Tibial artery (tissue), 4 donors: ENCODE results near the gene COL4A4.

Source experiments
- DNase-seq, 2 donors: peaks; one replicate each; pipeline ENCODE4 v3.0.0-alpha.2; 2019
- H3K27ac ChIP-seq, 2 donors: fragments of 200-600 bp; sonication (generic) in 1 of 2; 1 replicate in 1 of 2; 2 replicates in 1 of 2; pipeline ENCODE4 v1.5.1; 2018 to 2019; ENCODE audit warnings: mild to moderate bottlenecking in 1 of 2
- H3K27me3 ChIP-seq, 2 donors: fragments of 200-600 bp; sonication (generic) in 1 of 2; one replicate each; pipeline versions ENCODE4 v1.5.1 to v1.6.0; 2016 to 2019
- H3K36me3 ChIP-seq, 3 donors: fragments of 200-600 bp; sonication (generic) in 2 of 3; one replicate each; pipeline ENCODE4 v1.5.1; 2016 to 2019; ENCODE audit warnings: mild to moderate bottlenecking in 2 of 3
- H3K4me1 ChIP-seq, 4 donors: fragments of 200-600 bp; sonication (generic) in 2 of 4; 1 replicate in 3 of 4; 2 replicates in 1 of 4; pipeline ENCODE4 v1.5.1; 2016 to 2019
- H3K4me3 ChIP-seq, 2 donors: fragments of 200-600 bp; sonication (generic) in 1 of 2; 1 replicate in 1 of 2; 2 replicates in 1 of 2; pipeline ENCODE4 v1.5.1; 2018 to 2019; ENCODE audit warnings: mild to moderate bottlenecking in 2 of 2
- H3K9me3 ChIP-seq, 3 donors: fragments of 200-600 bp; sonication (generic) in 1 of 3; one replicate each; pipeline ENCODE4 v1.5.1; 2016 to 2019
- intact Hi-C: fragments of 100-400 bp; cut with DNase I; formaldehyde crosslinking; loops from one replicate; pipeline ENCODE4 v1.15.0; 2023; ENCODE audit warnings: low total_unique reads
- TF ChIP-seq, protein P1 (sequence below), 2 experiments: fragments of 200-600 bp in 1 of 2; fragments of 450-650 bp in 1 of 2; IDR thresholded peaks; one replicate each; pipeline ENCODE4 v1.5.1; 2017 to 2019; ENCODE audit warnings: antibody characterized with exemption in 2 of 2, mild to moderate bottlenecking in 1 of 2, moderate library complexity in 1 of 2

COL4A4 gene

DNA sequence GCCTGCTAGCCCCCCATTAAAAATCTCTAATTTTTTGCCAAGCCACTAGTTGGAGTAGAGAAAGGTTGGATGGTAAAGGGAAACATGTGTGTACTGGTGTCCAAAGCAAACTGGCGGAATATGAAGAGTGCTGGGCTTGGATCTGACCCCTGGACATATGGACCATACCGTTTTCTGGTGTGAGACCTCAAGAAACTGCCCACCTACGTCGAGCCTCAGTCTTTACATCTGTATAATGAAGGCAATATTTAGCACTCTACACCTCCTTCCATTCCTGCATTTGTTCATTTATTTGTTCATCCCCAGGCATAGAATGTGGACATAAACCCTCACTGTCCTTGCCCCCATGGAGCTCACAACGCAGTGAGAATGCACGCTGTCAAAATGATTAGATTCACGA, 185.7 kb downstream of the COL4A4 start:
- Histone ChIP-seq H3K4me1 (no peaks in the 10 kb centered on the region), H3K36me3 (no peaks in the 10 kb centered on the region), H3K9me3 (no peaks in the 10 kb centered on the region), H3K27me3 (no peaks in the 10 kb centered on the region), H3K4me3 (no peak overlapping the region), H3K27ac (no peak overlapping the region)
- TF ChIP-seq, protein P1, sequence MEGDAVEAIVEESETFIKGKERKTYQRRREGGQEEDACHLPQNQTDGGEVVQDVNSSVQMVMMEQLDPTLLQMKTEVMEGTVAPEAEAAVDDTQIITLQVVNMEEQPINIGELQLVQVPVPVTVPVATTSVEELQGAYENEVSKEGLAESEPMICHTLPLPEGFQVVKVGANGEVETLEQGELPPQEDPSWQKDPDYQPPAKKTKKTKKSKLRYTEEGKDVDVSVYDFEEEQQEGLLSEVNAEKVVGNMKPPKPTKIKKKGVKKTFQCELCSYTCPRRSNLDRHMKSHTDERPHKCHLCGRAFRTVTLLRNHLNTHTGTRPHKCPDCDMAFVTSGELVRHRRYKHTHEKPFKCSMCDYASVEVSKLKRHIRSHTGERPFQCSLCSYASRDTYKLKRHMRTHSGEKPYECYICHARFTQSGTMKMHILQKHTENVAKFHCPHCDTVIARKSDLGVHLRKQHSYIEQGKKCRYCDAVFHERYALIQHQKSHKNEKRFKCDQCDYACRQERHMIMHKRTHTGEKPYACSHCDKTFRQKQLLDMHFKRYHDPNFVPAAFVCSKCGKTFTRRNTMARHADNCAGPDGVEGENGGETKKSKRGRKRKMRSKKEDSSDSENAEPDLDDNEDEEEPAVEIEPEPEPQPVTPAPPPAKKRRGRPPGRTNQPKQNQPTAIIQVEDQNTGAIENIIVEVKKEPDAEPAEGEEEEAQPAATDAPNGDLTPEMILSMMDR (IDR thresholded peaks at IDR 0.05) = no peak
- intact Hi-C loops = no loop called here
- DNase-seq = no peak

DNA sequence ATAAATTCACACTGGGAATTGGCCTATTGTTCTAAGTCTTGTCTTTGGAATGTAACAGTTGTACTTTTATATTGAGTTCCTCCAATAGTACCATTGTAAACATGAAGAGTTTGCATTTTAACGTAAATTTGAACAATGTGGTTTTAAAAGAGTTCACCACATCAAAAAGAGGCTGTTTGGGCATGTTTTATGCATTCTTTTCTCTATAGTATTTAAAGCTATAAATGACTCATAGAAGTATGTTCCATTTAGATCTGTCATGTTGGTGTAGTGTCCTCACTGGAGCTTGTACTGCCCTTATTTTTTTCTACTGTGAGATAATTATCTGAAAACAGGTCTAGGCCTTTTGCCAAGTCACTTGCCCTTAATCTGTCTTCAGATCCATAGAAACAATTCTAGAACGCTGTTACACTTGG, 186.2 kb downstream of the COL4A4 start:
- H3K4me3 ChIP-seq = no peak overlapping the region
- no peak for DNase-seq
- no peaks in the 10 kb centered on the region for H3K27me3 ChIP-seq
- H3K27ac ChIP-seq = no peak overlapping the region
- intact Hi-C loops = no loop called here
- H3K36me3 ChIP-seq = no peaks in the 10 kb centered on the region
- TF ChIP-seq, protein P1 (IDR thresholded peaks at IDR 0.05) = no peak
- H3K9me3 ChIP-seq = no peaks in the 10 kb centered on the region
- no peaks in the 10 kb centered on the region for H3K4me1 ChIP-seq

DNA sequence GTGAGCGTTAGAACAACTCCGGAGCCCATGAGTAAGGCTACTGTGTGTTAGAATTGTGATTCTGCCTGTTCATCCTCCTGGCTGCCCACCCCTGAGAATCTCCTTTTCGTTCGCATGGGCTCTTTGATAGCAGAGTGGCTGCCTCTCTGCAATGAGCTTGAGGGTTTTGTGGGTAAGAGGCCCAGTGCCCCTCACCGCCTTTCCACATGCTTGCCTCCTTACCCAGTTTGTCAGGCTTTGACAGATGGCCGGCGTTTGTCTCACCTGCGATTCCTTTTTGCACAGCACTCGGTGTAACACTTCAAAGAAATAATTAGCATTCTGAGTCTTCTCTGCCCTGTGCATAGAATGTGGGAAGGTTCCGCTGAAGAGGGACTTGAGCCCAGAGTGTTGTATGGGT, 190.2 kb downstream of the COL4A4 start:
- intact Hi-C loops = no loop called here
- no peak for DNase-seq
- H3K27ac ChIP-seq = no peak overlapping the region
- H3K9me3 ChIP-seq = no peaks in the 10 kb centered on the region
- no peaks in the 10 kb centered on the region for H3K27me3 ChIP-seq
- H3K4me1 ChIP-seq = peaks cover 0 to 24% (median 3%) of the 10 kb centered on the region in 4 donors
- H3K4me3 ChIP-seq = no peak overlapping the region
- no peaks in the 10 kb centered on the region for H3K36me3 ChIP-seq
- TF ChIP-seq, protein P1 (IDR thresholded peaks at IDR 0.05) = no peak

DNA sequence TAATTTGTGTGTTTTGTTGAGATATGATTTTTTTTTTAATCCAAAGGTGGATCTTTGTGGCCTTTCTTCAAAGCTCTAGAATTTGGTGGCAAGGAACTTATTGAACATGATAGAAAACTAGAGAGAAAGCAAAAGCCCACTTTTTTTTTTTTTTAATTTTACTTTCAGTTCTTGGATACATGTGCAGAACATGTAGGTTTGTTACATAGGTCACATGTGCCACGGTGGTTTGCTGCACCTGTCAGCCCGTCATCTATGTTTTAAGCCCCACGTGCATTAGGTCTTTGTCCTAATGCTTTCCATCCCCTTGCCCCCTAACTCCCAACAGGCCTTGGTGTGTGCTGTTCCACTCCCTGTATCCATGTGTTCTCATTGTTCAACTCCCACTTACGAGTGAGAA, 192.2 kb downstream of the COL4A4 start:
- H3K27me3 ChIP-seq = no peaks in the 10 kb centered on the region
- no peak overlapping the region for H3K27ac ChIP-seq
- no peak for DNase-seq
- H3K4me1 ChIP-seq = peaks cover 0 to 27% (median 3%) of the 10 kb centered on the region in 4 donors
- intact Hi-C loops = no loop called here
- H3K9me3 ChIP-seq = no peaks in the 10 kb centered on the region
- TF ChIP-seq, protein P1 (IDR thresholded peaks at IDR 0.05) = no peak
- H3K4me3 ChIP-seq = no peak overlapping the region
- H3K36me3 ChIP-seq = no peaks in the 10 kb centered on the region

DNA sequence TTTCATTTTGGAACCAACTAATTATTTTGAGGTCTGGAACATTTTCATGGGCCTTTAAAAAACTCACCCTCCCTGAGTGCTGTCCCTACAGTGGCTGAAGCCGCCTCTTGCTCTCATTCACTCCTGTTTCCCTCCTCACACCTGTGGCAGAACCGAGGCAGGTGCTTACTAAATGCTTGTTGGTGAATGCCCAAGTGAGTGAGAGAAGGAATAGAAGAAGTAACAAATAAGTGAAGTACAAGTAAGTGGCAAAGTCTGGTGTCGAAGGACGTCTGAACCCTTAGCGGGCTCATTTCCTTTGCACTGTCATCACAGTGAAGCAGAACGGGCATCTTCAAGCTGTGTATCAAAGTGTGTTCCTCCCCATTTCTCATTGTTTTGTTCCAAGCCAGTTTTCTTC, 192.9 kb downstream of the COL4A4 start:
- TF ChIP-seq, protein P1 (IDR thresholded peaks at IDR 0.05) = no peak
- Histone ChIP-seq H3K27me3 (no peaks in the 10 kb centered on the region), H3K27ac (peak overlapping the region; percentile 3 to 73), H3K9me3 (no peaks in the 10 kb centered on the region), H3K36me3 (no peaks in the 10 kb centered on the region), H3K4me1 (peaks cover 0 to 27% (median 3%) of the 10 kb centered on the region in 4 donors), H3K4me3 (no peak overlapping the region)
- intact Hi-C loops = no loop called here
- DNase-seq = no peak

DNA sequence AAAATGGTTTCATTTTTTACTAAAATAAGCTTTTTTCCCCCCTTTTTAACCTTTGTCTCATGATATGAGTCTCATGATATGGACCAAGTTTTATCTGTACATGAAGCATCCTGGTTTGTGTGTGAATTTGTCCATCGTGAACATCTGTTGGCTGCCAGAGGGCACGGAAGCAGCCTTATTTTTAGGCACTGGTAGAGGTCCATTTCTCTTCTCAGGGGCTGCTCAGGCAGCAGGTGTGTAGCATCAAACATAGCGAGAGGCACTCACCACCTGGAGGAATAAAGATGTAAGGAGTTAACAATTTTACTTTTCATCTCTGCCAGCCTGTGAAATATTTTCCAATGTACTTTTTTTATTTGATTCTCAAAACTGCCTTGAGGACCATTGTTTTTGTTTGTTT, 193.6 kb downstream of the COL4A4 start:
- Histone ChIP-seq H3K9me3 (no peaks in the 10 kb centered on the region), H3K4me3 (peak overlapping the region; percentile 19 to 21), H3K27ac (peak overlapping the region; percentile 66 to 73), H3K4me1 (peaks cover 0 to 27% (median 3%) of the 10 kb centered on the region in 4 donors), H3K36me3 (no peaks in the 10 kb centered on the region), H3K27me3 (no peaks in the 10 kb centered on the region)
- no peak for DNase-seq
- TF ChIP-seq, protein P1 (IDR thresholded peaks at IDR 0.05) = no peak
- intact Hi-C loops = no loop called here
